LNCAP (cell line): ENCODE data around the gene RNF220.

ENCODE experiments used
- CTCF ChIP-seq: fragments of 450-650 bp; IDR thresholded peaks from 2 replicates; pipeline ENCODE4 v1.5.1; 2017; ENCODE audit warnings: mild to moderate bottlenecking

Gene RNF220

GRCh38 chr1:44571712-44572571, 166.9 kb downstream of the RNF220 start:
- TF ChIP-seq CTCF: peak; percentile 64

DNA sequence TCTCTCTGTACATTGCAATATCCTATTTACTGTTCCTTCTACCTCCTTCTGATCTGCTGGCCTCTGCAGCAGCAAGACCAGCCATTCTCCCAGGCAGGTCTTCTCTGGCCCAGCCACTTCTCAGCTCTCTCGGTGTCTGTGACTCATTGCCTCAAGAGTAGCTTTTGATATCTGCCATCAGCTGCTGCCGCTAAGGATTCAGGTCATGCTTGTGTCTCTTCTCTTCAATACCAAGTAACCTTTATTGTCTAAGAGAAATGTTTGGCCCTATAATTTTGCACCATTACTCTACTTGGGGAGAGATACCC, 167.5 kb downstream of the RNF220 start:
- no peak for TF ChIP-seq CTCF

DNA sequence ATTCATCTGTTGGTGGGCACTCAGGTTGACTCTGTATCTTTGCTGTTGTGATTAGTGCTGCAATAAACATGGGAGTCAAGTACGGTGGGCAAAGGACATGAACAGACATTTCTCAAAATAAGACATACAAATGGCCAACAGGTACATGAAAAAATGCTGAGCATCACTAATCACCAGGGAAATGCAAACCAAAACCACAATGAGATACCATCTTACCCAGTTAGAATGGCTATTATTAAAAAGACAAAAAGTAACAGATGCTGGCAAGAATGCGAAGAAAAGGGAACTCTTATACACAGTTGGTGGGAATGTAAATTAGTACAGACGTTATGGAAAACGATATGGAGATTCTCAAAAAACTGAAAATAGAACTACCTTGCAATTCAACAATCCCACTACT, 170.3 kb downstream of the RNF220 start:
- TF ChIP-seq CTCF: no peak

- TF ChIP-seq CTCF: no peak
Observed at GRCh38 chr1:44576456-44577150, 171.5 kb downstream of the RNF220 start.

DNA sequence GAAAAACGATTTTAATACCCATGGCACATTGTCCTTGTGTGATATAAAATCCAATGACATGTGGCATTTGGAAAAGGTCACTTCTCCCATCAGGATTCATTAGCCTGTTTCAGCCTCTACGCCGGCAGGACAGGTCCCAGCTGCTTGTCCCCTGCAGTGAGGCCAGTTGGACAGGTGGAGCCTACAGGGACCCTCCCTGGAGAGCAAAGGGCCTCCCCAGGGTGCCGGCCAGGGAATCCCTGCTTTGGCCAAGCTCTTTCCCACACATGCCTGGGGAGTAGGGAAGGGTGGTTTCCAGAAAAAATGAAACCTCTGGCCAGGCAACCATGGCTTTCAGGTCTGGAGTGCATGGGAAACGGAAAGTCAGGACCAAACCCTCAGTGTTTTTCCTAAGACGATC, 176.2 kb downstream of the RNF220 start:
- no peak for TF ChIP-seq CTCF

DNA sequence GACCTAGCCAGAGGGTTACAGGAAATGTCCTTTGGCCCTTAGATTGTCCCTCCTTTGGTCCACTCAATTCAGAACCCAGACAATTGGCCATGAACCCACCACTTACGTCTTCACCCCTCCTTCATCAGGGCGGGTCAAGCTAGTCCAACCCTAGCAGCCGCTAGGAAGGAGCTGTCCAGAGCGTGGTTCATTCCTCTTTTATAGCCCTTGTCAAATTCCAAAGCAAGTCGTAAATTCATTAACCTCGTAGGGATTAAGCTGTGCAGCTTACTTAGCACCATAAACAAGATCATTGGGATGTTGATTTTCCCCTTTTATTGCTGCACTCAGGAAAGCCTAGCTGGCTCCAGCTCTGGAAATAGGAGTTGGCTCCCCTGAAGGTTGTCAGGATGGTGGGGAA, 179.1 kb downstream of the RNF220 start:
- no peak for TF ChIP-seq CTCF

- no peak for TF ChIP-seq CTCF
Observed at GRCh38 chr1:44585315-44585920, 180.4 kb downstream of the RNF220 start.
